ENCODE measurements around the gene CA5A. TPM values are rescaled to one million over a fixed set of nuclear protein-coding genes. Genes with fewer than 3 reads are reported as not detected.
"Not testable (repeated sequence)": the region's sequence is repeated elsewhere in the genome, so short reads cannot be mapped to it uniquely, and the experiment has no call there.

Gene CA5A
- total RNA-seq, 4 donors from 2014 or later, result not detected

- no peak for ATAC-seq
- 62% methylated on average over 3 of the region's 10 CpGs; no CpG with 5 or more reads in 1 of the 2 donors for WGBS, 2 donors (ENCODE audit: low coverage in 1 of 2)
- TF ChIP-seq POLR2AphosphoS5 (IDR thresholded peaks at IDR 0.05) (no peak), EP300 (IDR thresholded peaks at IDR 0.05) (no peak), POLR2A (IDR thresholded peaks at IDR 0.05) (no peak)
- Histone ChIP-seq H3K36me3 (no peaks in the 10 kb centered on the region), H3K4me3 (no peak overlapping the region), H3K27ac (no peak overlapping the region), H3K9me3 (no peaks in the 10 kb centered on the region), H3K27me3 (peaks cover 26% of the 10 kb centered on the region), H3K4me1 (peaks cover 0 to 13% (median 0%) of the 10 kb centered on the region in 3 donors)
These were observed 16.7 kb downstream of the CA5A start for GRCh38 chr16:87919681-87919994.

- H3K27ac ChIP-seq, result peak overlapping the region in 1 of 4 donors; percentile 19
- ATAC-seq, result peak; percentile 20
- H3K4me3 ChIP-seq, result peak overlapping the region in 1 of 2 donors; percentile 8
- no peaks in the 10 kb centered on the region for H3K36me3 ChIP-seq
- peaks cover 30% of the 10 kb centered on the region for H3K27me3 ChIP-seq
- H3K9me3 ChIP-seq, result no peaks in the 10 kb centered on the region
- peaks cover 0 to 13% (median 0%) of the 10 kb centered on the region in 3 donors for H3K4me1 ChIP-seq
- WGBS, 2 donors (ENCODE audit: low coverage in 1 of 2), result 37 to 38% methylated on average over 4 to 13 of the region's 37 CpGs
- TF ChIP-seq CTCF (IDR thresholded peaks at IDR 0.05) (no peak), POLR2AphosphoS5 (IDR thresholded peaks at IDR 0.05) (no peak), EP300 (IDR thresholded peaks at IDR 0.05) (no peak), POLR2A (IDR thresholded peaks at IDR 0.05) (no peak)
These were observed 17.3 kb downstream of the CA5A start for GRCh38 chr16:87918866-87919680.

GRCh38 chr16:87918338-87918737 lies 18.0 kb downstream of the CA5A start:
- peaks cover 0 to 13% (median 0%) of the 10 kb centered on the region in 3 donors for H3K4me1 ChIP-seq
- no peaks in the 10 kb centered on the region for H3K36me3 ChIP-seq
- no peaks in the 10 kb centered on the region for H3K9me3 ChIP-seq
- peak overlapping the region in 1 of 2 donors; percentile 8 for H3K4me3 ChIP-seq
- peak overlapping the region in 1 of 4 donors; percentile 19 for H3K27ac ChIP-seq
- H3K27me3 ChIP-seq, result peaks cover 37% of the 10 kb centered on the region
- TF ChIP-seq EP300 (IDR thresholded peaks at IDR 0.05) (no peak), POLR2AphosphoS5 (IDR thresholded peaks at IDR 0.05) (no peak), POLR2A (IDR thresholded peaks at IDR 0.05) (no peak), CTCF (IDR thresholded peaks at IDR 0.05) (no peak)
- 69 to 73% methylated on average over 6 to 7 of the region's 13 CpGs for WGBS, 2 donors (ENCODE audit: low coverage in 1 of 2)
- peak; percentile 65 for ATAC-seq

- Histone ChIP-seq H3K27ac (no peak overlapping the region), H3K4me1 (peaks cover 0 to 13% (median 0%) of the 10 kb centered on the region in 3 donors), H3K36me3 (no peaks in the 10 kb centered on the region), H3K9me3 (no peaks in the 10 kb centered on the region), H3K27me3 (peaks cover 39% of the 10 kb centered on the region), H3K4me3 (no peak overlapping the region)
- no peak for ATAC-seq
- WGBS, 2 donors (ENCODE audit: low coverage in 1 of 2), result 83 to 88% methylated on average over 6 to 8 of the region's 9 CpGs
- no peak for TF ChIP-seq POLR2A (IDR thresholded peaks at IDR 0.05)
- no peak for TF ChIP-seq EP300 (IDR thresholded peaks at IDR 0.05)
- no peak for TF ChIP-seq CTCF (IDR thresholded peaks at IDR 0.05)
These were observed 18.8 kb downstream of the CA5A start for GRCh38 chr16:87917503-87917902.

GRCh38 chr16:87914812-87915211 lies 21.5 kb downstream of the CA5A start:
- Histone ChIP-seq H3K27ac (no peak overlapping the region), H3K9me3 (no peaks in the 10 kb centered on the region), H3K4me3 (no peak overlapping the region), H3K4me1 (peaks cover 0 to 30% (median 0%) of the 10 kb centered on the region in 3 donors), H3K36me3 (no peaks in the 10 kb centered on the region), H3K27me3 (peaks cover 37% of the 10 kb centered on the region)
- TF ChIP-seq EP300 (IDR thresholded peaks at IDR 0.05) (no peak), POLR2AphosphoS5 (IDR thresholded peaks at IDR 0.05) (no peak), CTCF (IDR thresholded peaks at IDR 0.05) (no peak), POLR2A (IDR thresholded peaks at IDR 0.05) (no peak)
- 87% methylated on average over 10 of the region's 25 CpGs; no CpG with 5 or more reads in 1 of the 2 donors for WGBS, 2 donors (ENCODE audit: low coverage in 1 of 2)
- no peak for ATAC-seq

GRCh38 chr16:87914021-87914725 lies 22.2 kb downstream of the CA5A start:
- not testable (repeated sequence) for H3K27ac ChIP-seq, H3K9me3 ChIP-seq, ATAC-seq, H3K4me3 ChIP-seq, H3K36me3 ChIP-seq
- H3K4me1 ChIP-seq, result peaks cover 0 to 34% (median 0%) of the 10 kb centered on the region in 3 donors
- 77 to 86% methylated on average over 2 to 3 of the region's 27 CpGs for WGBS, 2 donors (ENCODE audit: low coverage in 1 of 2)
- peaks cover 31% of the 10 kb centered on the region for H3K27me3 ChIP-seq

- not testable (repeated sequence) for H3K36me3 ChIP-seq, H3K27ac ChIP-seq, H3K9me3 ChIP-seq, H3K4me3 ChIP-seq, ATAC-seq
- Histone ChIP-seq H3K27me3 (peaks cover 31% of the 10 kb centered on the region), H3K4me1 (peaks cover 0 to 23% (median 0%) of the 10 kb centered on the region in 3 donors)
- WGBS, 2 donors (ENCODE audit: low coverage in 1 of 2), result 80 to 83% methylated on average over 13 to 15 of the region's 18 CpGs
These were observed 23.6 kb downstream of the CA5A start for GRCh38 chr16:87912691-87913090.

Data from gastroesophageal sphincter (tissue), 4 donors.